CD8-positive, alpha-beta memory T cell (primary cell): ENCODE data around the gene B3GALT5. TPM values are rescaled to one million over a fixed set of nuclear protein-coding genes. Genes with fewer than 3 reads are reported as not detected.

ENCODE experiments used
- CTCF ChIA-PET: fragments of 350-600 bp; sonication (Branson Sonifier 250); formaldehyde crosslinking; loops from one replicate; lab custom pipeline; 2021; ENCODE audit warnings: antibody characterized with exemption; lab: Charles Lee
- POLR2A ChIA-PET: fragments of 350-600 bp; sonication (Branson Sonifier 250); formaldehyde crosslinking; loops from one replicate; lab custom pipeline; 2021; ENCODE audit warnings: antibody characterized with exemption; lab: Charles Lee
- DNase-seq, 5 donors: peaks; one replicate each; pipeline versions ENCODE4 v3.0.0 to v3.0.0-alpha.2; 2020 to 2022; ENCODE audit warnings: mixed read lengths in 1 of 5
- H3K27ac ChIP-seq: one replicate; pipeline ENCODE4 v1.7.0; 2013; ENCODE audit warnings: low read depth, mild to moderate bottlenecking, low read length, moderate library complexity
- H3K27me3 ChIP-seq: 2 replicates; pipeline ENCODE4 v1.7.0; 2013; ENCODE audit warnings: low read length, mild to moderate bottlenecking; ENCODE audit not compliant: insufficient read depth, poor library complexity, severe bottlenecking
- H3K36me3 ChIP-seq: 2 replicates; pipeline ENCODE4 v1.7.0; 2013; ENCODE audit warnings: mild to moderate bottlenecking, low read length, moderate library complexity; ENCODE audit not compliant: insufficient read depth
- H3K4me1 ChIP-seq: 2 replicates; pipeline ENCODE4 v1.7.0; 2013; ENCODE audit warnings: mild to moderate bottlenecking, low read length, moderate library complexity; ENCODE audit not compliant: insufficient read depth
- H3K4me3 ChIP-seq: 2 replicates; pipeline ENCODE4 v1.7.0; 2013; ENCODE audit warnings: mild to moderate bottlenecking, low read length
- H3K9me3 ChIP-seq: 2 replicates; pipeline ENCODE4 v1.7.0; 2013; ENCODE audit warnings: mild to moderate bottlenecking, low read length
- H3K27ac Mint-ChIP-seq, 8 donors: one replicate each; pipeline ENCODE4 v1.8.0; 2020 to 2021; ENCODE audit warnings: mixed read lengths in 8 of 8, mild to moderate bottlenecking in 6 of 8, inconsistent platforms in 3 of 8, moderate library complexity in 3 of 8
- H3K27me3 Mint-ChIP-seq, 2 donors: one replicate each; pipeline ENCODE4 v1.8.0; 2020 to 2021; ENCODE audit warnings: mixed read lengths in 2 of 2, mild to moderate bottlenecking in 1 of 2, moderate library complexity in 1 of 2
- H3K36me3 Mint-ChIP-seq, 3 donors: one replicate each; pipeline ENCODE4 v1.8.0; 2020 to 2021; ENCODE audit warnings: mixed read lengths in 3 of 3, inconsistent platforms in 1 of 3, mild to moderate bottlenecking in 1 of 3
- H3K4me1 Mint-ChIP-seq, 3 donors: one replicate each; pipeline ENCODE4 v1.8.0; 2020 to 2021; ENCODE audit warnings: mixed read lengths in 3 of 3, inconsistent platforms in 1 of 3, mild to moderate bottlenecking in 1 of 3
- H3K4me3 Mint-ChIP-seq, 7 donors: one replicate each; pipeline ENCODE4 v1.8.0; 2020 to 2021; ENCODE audit warnings: mixed read lengths in 7 of 7, mild to moderate bottlenecking in 6 of 7, moderate library complexity in 4 of 7, inconsistent platforms in 2 of 7
- H3K9me3 Mint-ChIP-seq, 5 donors: one replicate each; pipeline ENCODE4 v1.8.0; 2020 to 2022; ENCODE audit warnings: mixed read lengths in 5 of 5, mild to moderate bottlenecking in 3 of 5, moderate library complexity in 2 of 5, inconsistent platforms in 1 of 5
- polyA plus RNA-seq: library from polyadenylated mRNA; unstranded; fragments of 300-500 nt; fragmentation: Illumina TruSeq; gene quantifications from one replicate; pipeline ENCODE4 v1.2.3, GENCODE V29; 2021
- total RNA-seq, 2 experiments: library from RNA; stranded (reverse); gene quantifications; one replicate each; pipeline ENCODE4 v1.2.3, GENCODE V29; 2021

B3GALT5 gene
- total and polyA plus RNA-seq, 3 experiments from 2014 or later, result not detected

- H3K4me3 ChIP-seq, result no peak overlapping the region
- no peaks in the 10 kb centered on the region for H3K4me1 ChIP-seq
- no peak overlapping the region for H3K27ac ChIP-seq
Observed at GRCh38 chr21:39715804-39716397, 103.2 kb downstream of the B3GALT5 start.

GRCh38 chr21:39720126-39720778, 107.5 kb downstream of the B3GALT5 start:
- Mint-ChIP-seq H3K4me1 (no peaks in the 10 kb centered on the region), H3K9me3 (peaks cover 0 to 3% (median 0%) of the 10 kb centered on the region in 5 donors), H3K27me3 (peaks cover 0 to 3% of the 10 kb centered on the region in 2 donors), H3K36me3 (no peaks in the 10 kb centered on the region), H3K27ac (no peak overlapping the region), H3K4me3 (no peak overlapping the region)
- no peaks in the 10 kb centered on the region for H3K4me1 ChIP-seq
- H3K4me3 ChIP-seq, result no peak overlapping the region
- H3K9me3 ChIP-seq, result no peaks in the 10 kb centered on the region
- ChIA-PET POLR2A (no interaction called here), CTCF (interaction anchor here (1.0 kb wide), 1 partner anchor 202 kb away, joined by 3 read pairs; no protein-coding TSS in a partner anchor)
- no peaks in the 10 kb centered on the region for H3K27me3 ChIP-seq
- H3K36me3 ChIP-seq, result no peaks in the 10 kb centered on the region
- DNase-seq, result no peak
- H3K27ac ChIP-seq, result no peak overlapping the region

More at GRCh38 chr21:39715804-39716397, 103.2 kb downstream of the B3GALT5 start:
- Mint-ChIP-seq H3K4me1 (no peaks in the 10 kb centered on the region), H3K9me3 (no peaks in the 10 kb centered on the region), H3K36me3 (no peaks in the 10 kb centered on the region), H3K27me3 (peaks cover 1 to 7% of the 10 kb centered on the region in 2 donors), H3K4me3 (no peak overlapping the region), H3K27ac (no peak overlapping the region)
- ChIA-PET CTCF (no interaction called here), POLR2A (no interaction called here)
- peak in 3 of 5 donors; percentile 4 to 11 (median 10) for DNase-seq
- Histone ChIP-seq H3K27me3 (no peaks in the 10 kb centered on the region), H3K9me3 (no peaks in the 10 kb centered on the region), H3K36me3 (no peaks in the 10 kb centered on the region)

GRCh38 chr21:39721885-39722284, 109.1 kb downstream of the B3GALT5 start:
- Mint-ChIP-seq H3K27ac (no peak overlapping the region), H3K36me3 (no peaks in the 10 kb centered on the region), H3K27me3 (peaks cover 0 to 3% of the 10 kb centered on the region in 2 donors), H3K4me1 (no peaks in the 10 kb centered on the region), H3K9me3 (peaks cover 0 to 3% (median 0%) of the 10 kb centered on the region in 5 donors), H3K4me3 (no peak overlapping the region)
- Histone ChIP-seq H3K4me3 (no peak overlapping the region), H3K4me1 (no peaks in the 10 kb centered on the region), H3K27ac (no peak overlapping the region), H3K36me3 (no peaks in the 10 kb centered on the region), H3K27me3 (no peaks in the 10 kb centered on the region), H3K9me3 (no peaks in the 10 kb centered on the region)
- POLR2A ChIA-PET, result no interaction called here
- DNase-seq, result no peak
- CTCF ChIA-PET, result no interaction called here

Other genes starting within 250 kb of the B3GALT5 start
- under 1 TPM; 0.13 to 0.33 TPM for gene LCA5L, start 167.2 kb upstream of the B3GALT5 start, total RNA-seq
- 0.25 TPM for gene LCA5L, start 167.2 kb upstream of the B3GALT5 start, polyA plus RNA-seq
- 1 to 10 TPM; 4.5 to 5.8 TPM for gene SH3BGR, start 161.0 kb upstream of the B3GALT5 start, total RNA-seq
- gene SH3BGR, start 161.0 kb upstream of the B3GALT5 start, polyA plus RNA-seq, result 1.6 TPM
- not detected for gene IGSF5, start 132.2 kb downstream of the B3GALT5 start, total RNA-seq
- gene IGSF5, start 132.2 kb downstream of the B3GALT5 start, polyA plus RNA-seq, result not detected